ENCODE measurements around the gene RIC1.

The RIC1 gene

DNA sequence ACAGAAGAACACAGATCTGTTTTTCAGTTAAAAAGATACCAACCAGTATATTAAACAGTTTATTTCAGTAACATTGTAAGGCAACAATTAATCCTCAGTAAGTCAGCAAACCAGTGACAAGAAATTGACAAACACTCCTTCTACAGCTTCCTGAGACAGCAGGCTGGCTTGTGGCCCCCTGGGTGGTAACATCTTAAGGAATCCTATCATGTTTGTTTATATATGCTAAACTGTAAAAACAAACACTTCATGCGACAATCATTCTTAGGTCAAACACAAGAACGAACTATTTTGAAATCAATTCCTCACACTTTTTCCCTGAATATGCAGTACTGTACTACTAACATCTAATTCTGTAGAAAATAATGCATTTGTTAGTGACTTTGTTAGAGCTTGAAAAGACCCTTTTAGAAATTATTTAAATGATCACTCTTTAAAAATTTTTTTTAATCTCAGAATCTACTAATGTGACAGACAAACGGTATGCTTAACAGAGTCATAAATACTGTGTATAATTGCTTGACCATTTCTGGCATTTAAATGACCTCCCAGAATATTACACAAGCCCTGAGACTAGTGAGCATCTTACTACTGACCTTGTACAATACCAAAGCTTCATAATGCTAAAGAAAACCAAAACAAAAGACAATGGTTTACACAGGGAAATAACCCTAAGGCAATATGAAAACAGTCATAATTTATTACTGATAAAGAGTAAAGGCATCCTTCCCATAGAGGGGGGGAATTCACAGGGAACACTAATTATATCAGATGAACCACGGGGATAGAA is 155.8 kb downstream of the RIC1 start:
- H3K79me1 ChIP-seq (ENCODE audit: low read length): no peaks in the 10 kb centered on the region
- no peak overlapping the region for H3K27ac ChIP-seq (ENCODE audit: low read depth, low read length)
- no peak overlapping the region for H3K18ac ChIP-seq (ENCODE audit: low read length)
- H3K79me2 ChIP-seq (ENCODE audit: control insufficient read depth, insufficient read depth, low read length, poor library complexity): no peaks in the 10 kb centered on the region
- no peak overlapping the region for H3K9ac ChIP-seq (ENCODE audit: low read length)
- H4K8ac ChIP-seq (ENCODE audit: low read depth, low read length): no peak overlapping the region
- H4K91ac ChIP-seq (ENCODE audit: low read depth, low read length): no peak overlapping the region
- H3K4me1 ChIP-seq (ENCODE audit: control insufficient read depth in 1 of 2, insufficient read depth in 2 of 2, low read length in 2 of 2): no peaks in the 10 kb centered on the region
- H3K4ac ChIP-seq (ENCODE audit: low read depth, low read length): no peak overlapping the region
- DNase-seq: peak; percentile 1 to 52
- H4K12ac ChIP-seq (ENCODE audit: low read depth, low read length): no peak overlapping the region
- peaks cover 5 to 10% of the 10 kb centered on the region in 2 experiments for H3K36me3 ChIP-seq (ENCODE audit: control insufficient read depth in 1 of 2, insufficient read depth in 2 of 2, low read length in 2 of 2)
- WGBS (ENCODE audit: extremely low coverage, insufficient coverage, insufficient read length): no CpG with 5 or more reads among the region's 4 CpGs
- no peak overlapping the region for H3K4me2 ChIP-seq (ENCODE audit: low read length)
- H2BK5ac ChIP-seq (ENCODE audit: low read depth, low read length, poor library complexity): no peak overlapping the region
- H2AK5ac ChIP-seq (ENCODE audit: low read length): no peak overlapping the region
- no peak overlapping the region for H3K4me3 ChIP-seq (ENCODE audit: low read depth, low read length)
- H2AFZ ChIP-seq (ENCODE audit: insufficient read depth, low read length, poor library complexity): no peak overlapping the region
- H3K14ac ChIP-seq (ENCODE audit: low read length): no peak overlapping the region
- H2BK12ac ChIP-seq (ENCODE audit: low read length): no peak overlapping the region
- no peak overlapping the region for H2BK120ac ChIP-seq (ENCODE audit: insufficient read depth, low read length, poor library complexity)
- no peaks in the 10 kb centered on the region for H3K27me3 ChIP-seq (ENCODE audit: insufficient read depth, low read length)
- H3K9me3 ChIP-seq (ENCODE audit: insufficient read depth, low read depth, low read length): peaks cover 5% of the 10 kb centered on the region
- no peak overlapping the region for H3K23ac ChIP-seq (ENCODE audit: low read length)

DNA sequence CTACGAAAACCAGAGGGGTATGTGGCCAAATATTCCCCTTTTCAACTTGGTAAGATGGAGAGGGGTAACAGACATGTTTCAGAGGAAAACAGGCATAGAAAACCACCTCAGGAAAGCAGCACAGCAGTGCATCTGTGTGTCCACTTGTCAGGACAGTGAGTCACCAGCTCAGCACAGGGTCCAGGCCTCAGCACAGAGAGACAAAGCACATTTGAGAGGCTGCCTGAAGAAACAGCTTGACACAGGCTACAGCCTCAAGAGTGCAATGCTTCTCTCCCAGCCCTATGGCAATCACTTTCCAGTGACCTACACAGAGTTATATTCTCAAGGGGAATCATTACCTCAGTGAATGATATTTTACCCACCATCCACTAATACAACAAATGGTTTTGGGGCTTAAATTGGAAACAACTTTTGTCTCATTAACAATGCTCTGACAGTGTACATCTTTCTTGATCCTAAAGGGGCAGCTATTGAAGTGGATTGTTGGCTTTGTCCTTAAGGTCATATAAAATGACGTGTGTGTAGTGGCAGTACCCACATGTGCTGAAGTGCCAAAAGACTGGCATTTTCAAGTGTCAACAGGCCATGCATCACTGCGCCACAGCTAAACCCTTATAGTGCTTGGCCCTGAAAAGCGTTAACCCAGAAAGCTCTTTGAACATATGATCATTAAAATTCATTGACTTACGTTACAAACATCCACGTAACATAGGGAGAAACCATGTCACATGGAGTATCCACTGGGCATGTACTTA is 157.6 kb downstream of the RIC1 start:
- Histone ChIP-seq H3K4me1 (ENCODE audit: control insufficient read depth in 1 of 2, insufficient read depth in 2 of 2, low read length in 2 of 2) (no peaks in the 10 kb centered on the region), H3K27me3 (ENCODE audit: insufficient read depth, low read length) (no peaks in the 10 kb centered on the region), H3K18ac (ENCODE audit: low read length) (no peak overlapping the region), H3K36me3 (ENCODE audit: control insufficient read depth in 1 of 2, insufficient read depth in 2 of 2, low read length in 2 of 2) (peaks cover 0 to 4% of the 10 kb centered on the region in 2 experiments), H3K79me1 (ENCODE audit: low read length) (no peaks in the 10 kb centered on the region), H3K27ac (ENCODE audit: low read depth, low read length) (no peak overlapping the region), H4K8ac (ENCODE audit: low read depth, low read length) (no peak overlapping the region), H3K4me3 (ENCODE audit: low read depth, low read length) (no peak overlapping the region), H3K9ac (ENCODE audit: low read length) (no peak overlapping the region), H3K79me2 (ENCODE audit: control insufficient read depth, insufficient read depth, low read length, poor library complexity) (no peaks in the 10 kb centered on the region), H3K4ac (ENCODE audit: low read depth, low read length) (no peak overlapping the region), H2AK5ac (ENCODE audit: low read length) (no peak overlapping the region), H4K91ac (ENCODE audit: low read depth, low read length) (no peak overlapping the region), H2BK5ac (ENCODE audit: low read depth, low read length, poor library complexity) (no peak overlapping the region), H3K9me3 (ENCODE audit: insufficient read depth, low read depth, low read length) (no peaks in the 10 kb centered on the region), H3K14ac (ENCODE audit: low read length) (no peak overlapping the region), H2AFZ (ENCODE audit: insufficient read depth, low read length, poor library complexity) (no peak overlapping the region), H2BK120ac (ENCODE audit: insufficient read depth, low read length, poor library complexity) (no peak overlapping the region), H3K23ac (ENCODE audit: low read length) (no peak overlapping the region), H3K4me2 (ENCODE audit: low read length) (no peak overlapping the region), H2BK12ac (ENCODE audit: low read length) (no peak overlapping the region), H4K12ac (ENCODE audit: low read depth, low read length) (no peak overlapping the region)
- no peak for DNase-seq
- no CpG with 5 or more reads among the region's 6 CpGs for WGBS (ENCODE audit: extremely low coverage, insufficient coverage, insufficient read length)

DNA sequence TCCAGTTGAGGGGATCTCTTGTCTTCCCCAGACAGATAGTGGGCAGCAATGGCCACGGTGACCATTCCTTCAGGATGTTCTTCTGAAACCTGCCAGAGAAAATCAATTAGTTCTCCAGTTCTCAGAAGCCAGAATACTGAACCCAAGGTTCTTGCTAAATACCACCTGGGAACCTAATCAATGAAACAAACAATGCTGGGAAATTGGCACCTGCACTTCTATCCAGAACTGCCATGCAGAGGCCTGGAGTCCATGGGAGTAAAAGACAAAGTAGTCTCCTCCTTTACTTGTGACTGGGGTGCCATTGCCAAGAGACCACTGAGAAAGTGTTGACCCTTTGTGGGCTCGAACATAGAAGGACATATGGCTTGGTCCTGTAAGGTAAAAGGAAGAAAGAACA is 158.3 kb downstream of the RIC1 start:
- Histone ChIP-seq H3K4me1 (ENCODE audit: control insufficient read depth in 1 of 2, insufficient read depth in 2 of 2, low read length in 2 of 2) (no peaks in the 10 kb centered on the region), H3K79me2 (ENCODE audit: control insufficient read depth, insufficient read depth, low read length, poor library complexity) (no peaks in the 10 kb centered on the region), H3K9me3 (ENCODE audit: insufficient read depth, low read depth, low read length) (no peaks in the 10 kb centered on the region)

DNA sequence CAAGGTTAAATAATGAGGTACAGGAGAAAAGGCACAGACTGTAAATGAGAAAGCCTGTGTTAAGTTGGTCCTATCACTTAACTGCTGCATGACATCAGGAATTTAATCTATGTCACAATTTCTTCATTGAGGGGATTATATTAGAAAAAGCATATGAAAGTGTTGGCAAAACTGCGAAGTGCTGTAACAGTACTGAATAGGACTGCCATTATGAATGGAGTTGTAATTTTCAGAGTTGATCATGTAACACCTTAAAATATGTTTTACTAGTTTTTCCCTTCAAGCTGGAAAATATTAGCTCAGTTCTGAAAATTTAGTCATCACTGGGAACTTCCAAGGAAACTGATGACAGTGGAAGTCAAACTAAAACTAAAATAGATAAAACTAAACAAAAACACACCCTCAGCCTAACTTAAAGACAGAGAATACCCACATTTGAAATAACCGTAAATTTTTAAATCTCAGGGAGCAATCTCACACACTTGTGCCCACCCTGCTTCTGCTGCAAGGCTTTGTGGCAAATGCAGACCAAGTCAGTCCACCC is 158.9 kb downstream of the RIC1 start:
- no peaks in the 10 kb centered on the region for H3K9me3 ChIP-seq (ENCODE audit: insufficient read depth, low read depth, low read length)
- no peak overlapping the region for H3K23ac ChIP-seq (ENCODE audit: low read length)

More for the DNA sequence above, 158.3 kb downstream of the RIC1 start:
- H4K91ac ChIP-seq (ENCODE audit: low read depth, low read length): no peak overlapping the region
- no peak overlapping the region for H3K4me2 ChIP-seq (ENCODE audit: low read length)
- H3K14ac ChIP-seq (ENCODE audit: low read length): no peak overlapping the region
- no peak overlapping the region for H2BK120ac ChIP-seq (ENCODE audit: insufficient read depth, low read length, poor library complexity)
- no peak overlapping the region for H2BK5ac ChIP-seq (ENCODE audit: low read depth, low read length, poor library complexity)
- no peak for DNase-seq
- no peak overlapping the region for H2AFZ ChIP-seq (ENCODE audit: insufficient read depth, low read length, poor library complexity)
- H3K4me3 ChIP-seq (ENCODE audit: low read depth, low read length): no peak overlapping the region
- H3K4ac ChIP-seq (ENCODE audit: low read depth, low read length): no peak overlapping the region
- H3K27me3 ChIP-seq (ENCODE audit: insufficient read depth, low read length): no peaks in the 10 kb centered on the region
- no peak overlapping the region for H3K18ac ChIP-seq (ENCODE audit: low read length)
- H3K27ac ChIP-seq (ENCODE audit: low read depth, low read length): no peak overlapping the region
- no peak overlapping the region for H3K9ac ChIP-seq (ENCODE audit: low read length)
- no peak overlapping the region for H2AK5ac ChIP-seq (ENCODE audit: low read length)
- no peak overlapping the region for H4K8ac ChIP-seq (ENCODE audit: low read depth, low read length)
- peaks cover 0 to 4% of the 10 kb centered on the region in 2 experiments for H3K36me3 ChIP-seq (ENCODE audit: control insufficient read depth in 1 of 2, insufficient read depth in 2 of 2, low read length in 2 of 2)
- no peak overlapping the region for H3K23ac ChIP-seq (ENCODE audit: low read length)
- WGBS (ENCODE audit: extremely low coverage, insufficient coverage, insufficient read length): no CpG with 5 or more reads among the region's 2 CpGs
- no peaks in the 10 kb centered on the region for H3K79me1 ChIP-seq (ENCODE audit: low read length)
- no peak overlapping the region for H2BK12ac ChIP-seq (ENCODE audit: low read length)
- no peak overlapping the region for H4K12ac ChIP-seq (ENCODE audit: low read depth, low read length)

More for the DNA sequence above, 158.9 kb downstream of the RIC1 start:
- WGBS (ENCODE audit: extremely low coverage, insufficient coverage, insufficient read length): no CpG with 5 or more reads among the region's 2 CpGs
- no peak for DNase-seq
- no peak overlapping the region for H3K4ac ChIP-seq (ENCODE audit: low read depth, low read length)
- peaks cover 0 to 4% of the 10 kb centered on the region in 2 experiments for H3K36me3 ChIP-seq (ENCODE audit: control insufficient read depth in 1 of 2, insufficient read depth in 2 of 2, low read length in 2 of 2)
- H2BK5ac ChIP-seq (ENCODE audit: low read depth, low read length, poor library complexity): no peak overlapping the region
- no peaks in the 10 kb centered on the region for H3K79me2 ChIP-seq (ENCODE audit: control insufficient read depth, insufficient read depth, low read length, poor library complexity)
- H3K4me3 ChIP-seq (ENCODE audit: low read depth, low read length): no peak overlapping the region
- H2BK120ac ChIP-seq (ENCODE audit: insufficient read depth, low read length, poor library complexity): no peak overlapping the region
- H3K4me1 ChIP-seq (ENCODE audit: control insufficient read depth in 1 of 2, insufficient read depth in 2 of 2, low read length in 2 of 2): no peaks in the 10 kb centered on the region
- no peak overlapping the region for H2AFZ ChIP-seq (ENCODE audit: insufficient read depth, low read length, poor library complexity)
- no peak overlapping the region for H4K12ac ChIP-seq (ENCODE audit: low read depth, low read length)
- H3K27ac ChIP-seq (ENCODE audit: low read depth, low read length): no peak overlapping the region
- H2AK5ac ChIP-seq (ENCODE audit: low read length): no peak overlapping the region
- H4K91ac ChIP-seq (ENCODE audit: low read depth, low read length): no peak overlapping the region
- no peak overlapping the region for H3K4me2 ChIP-seq (ENCODE audit: low read length)
- H4K8ac ChIP-seq (ENCODE audit: low read depth, low read length): no peak overlapping the region
- H2BK12ac ChIP-seq (ENCODE audit: low read length): no peak overlapping the region
- no peaks in the 10 kb centered on the region for H3K79me1 ChIP-seq (ENCODE audit: low read length)
- H3K27me3 ChIP-seq (ENCODE audit: insufficient read depth, low read length): no peaks in the 10 kb centered on the region
- H3K14ac ChIP-seq (ENCODE audit: low read length): no peak overlapping the region
- no peak overlapping the region for H3K18ac ChIP-seq (ENCODE audit: low read length)
- no peak overlapping the region for H3K9ac ChIP-seq (ENCODE audit: low read length)
